H1 (cell line): Measurements from ENCODE around the gene OVCH1. TPM values are rescaled to one million over a fixed set of nuclear protein-coding genes. Genes with fewer than 3 reads are reported as not detected.
A peak's percentile ranks its signal among the peaks of the same experiment; 100 is the strongest.

Source experiments
- CTCF ChIA-PET: fragments of 300-600 bp; sonication (Branson Sonifier 250); formaldehyde crosslinking; loops from one replicate; lab custom pipeline; 2021; ENCODE audit not compliant: partially characterized antibody; lab: Charles Lee
- POLR2A ChIA-PET: fragments of 300-600 bp; sonication (Branson Sonifier 250); formaldehyde crosslinking; loops from one replicate; lab custom pipeline; 2021; ENCODE audit warnings: inconsistent platforms; ENCODE audit not compliant: partially characterized antibody; lab: Charles Lee
- DNase-seq, 2 experiments: peaks; one replicate each; pipeline versions ENCODE4 v3.0.0 to v3.0.0-alpha.2; 2010 to 2022; ENCODE audit warnings: low spot score in 2 of 2, low read depth in 1 of 2, mixed read lengths in 1 of 2
- FAIRE-seq: peaks from 2 replicates; lab custom pipeline; 2011; peaks lifted over from hg19 to GRCh38; lab: Jason Lieb, UNC
- H2AFZ ChIP-seq: 2 replicates; pipeline ENCODE4 v1.8.1; 2012; ENCODE audit warnings: low read length, inconsistent platforms
- H2AK5ac ChIP-seq: 2 replicates; pipeline ENCODE4 v1.6.1; 2013; ENCODE audit warnings: low read depth, low read length
- H2BK120ac ChIP-seq: replicated peaks from 2 replicates; pipeline ENCODE3; 2013; ENCODE audit warnings: low read depth, low read length, inconsistent platforms
- H2BK12ac ChIP-seq: 2 replicates; pipeline ENCODE4 v1.6.1; 2013; ENCODE audit warnings: low read depth, low read length
- H2BK15ac ChIP-seq: 2 replicates; pipeline ENCODE4 v1.6.1; 2013; ENCODE audit warnings: low read length
- H2BK20ac ChIP-seq: 2 replicates; pipeline ENCODE4 v1.6.1; 2013; ENCODE audit warnings: low read length
- H2BK5ac ChIP-seq: 2 replicates; pipeline ENCODE4 v1.6.1; 2013; ENCODE audit warnings: low read depth, low read length
- H3K14ac ChIP-seq: 2 replicates; pipeline ENCODE4 v1.6.1; 2013; ENCODE audit warnings: inconsistent platforms; ENCODE audit not compliant: insufficient read length
- H3K18ac ChIP-seq: 2 replicates; pipeline ENCODE4 v1.6.1; 2013; ENCODE audit warnings: low read length; ENCODE audit errors: extremely low read depth
- H3K23ac ChIP-seq: 2 replicates; pipeline ENCODE4 v1.6.1; 2013; ENCODE audit warnings: inconsistent platforms; ENCODE audit not compliant: insufficient read length
- H3K23me2 ChIP-seq: 2 replicates; pipeline ENCODE4 v1.6.1; 2013; ENCODE audit warnings: low read depth, low read length
- H3K27ac ChIP-seq: 2 replicates; pipeline ENCODE4 v1.6.1; 2011; ENCODE audit warnings: low read depth, low read length, inconsistent platforms
- H3K27me3 ChIP-seq, 4 experiments: replicated peaks in 1 of 4; 1 replicate in 1 of 4; 2 replicates in 3 of 4; pipeline versions ENCODE4 v1.6.1 to v1.8.1; 2011 to 2013; ENCODE audit warnings: low read length in 3 of 4, mild to moderate bottlenecking in 3 of 4, inconsistent platforms in 2 of 4, mixed read lengths in 2 of 4, moderate library complexity in 1 of 4; ENCODE audit not compliant: control insufficient read depth in 3 of 4, insufficient read depth in 3 of 4; ENCODE audit errors: extremely low read depth in 1 of 4
- H3K36me3 ChIP-seq, 4 experiments: 2 replicates each; pipeline versions ENCODE4 v1.6.1 to v1.8.1; 2011 to 2013; ENCODE audit warnings: mild to moderate bottlenecking in 4 of 4, low read length in 3 of 4, moderate library complexity in 2 of 4, control low read depth in 1 of 4, inconsistent platforms in 1 of 4; ENCODE audit not compliant: insufficient read depth in 4 of 4, control insufficient read depth in 2 of 4
- H3K4ac ChIP-seq: replicated peaks from 2 replicates; pipeline ENCODE3; 2013; ENCODE audit warnings: low read length, low read depth, mixed read lengths, inconsistent platforms; ENCODE audit not compliant: insufficient read length
- H3K4me1 ChIP-seq, 4 experiments: replicated peaks in 1 of 4; 1 replicate in 1 of 4; 2 replicates in 3 of 4; pipeline versions ENCODE4 v1.6.1 to v1.8.1; 2011 to 2013; ENCODE audit warnings: low read length in 3 of 4, inconsistent platforms in 2 of 4, mixed read lengths in 1 of 4; ENCODE audit not compliant: insufficient read depth in 4 of 4, control insufficient read depth in 3 of 4
- H3K4me2 ChIP-seq, 2 experiments: 2 replicates each; pipeline versions ENCODE4 v1.6.1 to v1.8.1; 2011 to 2013; ENCODE audit warnings: low read depth in 2 of 2, low read length in 2 of 2, control low read depth in 1 of 2, inconsistent platforms in 1 of 2, mild to moderate bottlenecking in 1 of 2; ENCODE audit not compliant: insufficient read depth in 1 of 2
- H3K4me3 ChIP-seq, 4 experiments: fragments of 200-600, 300-600 bp in 1 of 4; sonication (generic), shearing (Covaris generic), sonication (Bioruptor Twin) in 1 of 4; 2 replicates each; pipeline versions ENCODE4 v1.5.1 to v1.8.1; 2011 to 2016; ENCODE audit warnings: low read length in 4 of 4, low read depth in 3 of 4, control low read depth in 2 of 4, inconsistent platforms in 2 of 4, mild to moderate bottlenecking in 2 of 4, mixed read lengths in 1 of 4, moderate library complexity in 1 of 4; ENCODE audit not compliant: insufficient read depth in 2 of 4; ENCODE audit errors: extremely low read depth in 1 of 4
- H3K56ac ChIP-seq: replicated peaks from 2 replicates; pipeline ENCODE3; 2013; ENCODE audit warnings: low read depth, mild to moderate bottlenecking, mixed read lengths, low read length, inconsistent platforms; ENCODE audit not compliant: insufficient read length
- H3K79me1 ChIP-seq: 2 replicates; pipeline ENCODE4 v1.6.1; 2013; ENCODE audit warnings: low read depth, low read length, control low read depth
- H3K79me2 ChIP-seq, 2 experiments: 2 replicates each; pipeline versions ENCODE4 v1.6.1 to v1.8.1; 2012 to 2013; ENCODE audit warnings: low read length in 2 of 2, mild to moderate bottlenecking in 2 of 2, inconsistent platforms in 1 of 2; ENCODE audit not compliant: insufficient read depth in 2 of 2, control insufficient read depth in 1 of 2
- H3K9ac ChIP-seq, 4 experiments: replicated peaks in 1 of 4; 1 replicate in 1 of 4; 2 replicates in 3 of 4; pipeline versions ENCODE4 v1.6.1 to v1.8.1; 2011 to 2013; ENCODE audit warnings: low read depth in 3 of 4, low read length in 3 of 4, control low read depth in 2 of 4, mild to moderate bottlenecking in 2 of 4, moderate library complexity in 2 of 4, inconsistent platforms in 1 of 4; ENCODE audit errors: extremely low read depth in 1 of 4
- H3K9me3 ChIP-seq, 2 experiments: 2 replicates each; pipeline versions ENCODE4 v1.6.1 to v1.8.1; 2012 to 2013; ENCODE audit warnings: mild to moderate bottlenecking in 2 of 2, moderate library complexity in 2 of 2, control low read depth in 1 of 2, inconsistent platforms in 1 of 2, low read depth in 1 of 2, low read length in 1 of 2, mixed read lengths in 1 of 2; ENCODE audit not compliant: insufficient read depth in 2 of 2
- H4K20me1 ChIP-seq, 2 experiments: replicated peaks in 1 of 2; 2 replicates each; pipeline versions ENCODE3 to v1.8.1; 2011 to 2013; ENCODE audit warnings: inconsistent platforms in 2 of 2, low read length in 2 of 2, mild to moderate bottlenecking in 1 of 2; ENCODE audit not compliant: insufficient read depth in 2 of 2, control insufficient read depth in 1 of 2
- H4K5ac ChIP-seq: 2 replicates; pipeline ENCODE4 v1.6.1; 2013; ENCODE audit warnings: low read length, low read depth, mixed read lengths, inconsistent platforms; ENCODE audit not compliant: insufficient read length
- H4K8ac ChIP-seq: 2 replicates; pipeline ENCODE4 v1.8.0; 2013; ENCODE audit warnings: mild to moderate bottlenecking, moderate library complexity, low read length, inconsistent platforms; ENCODE audit not compliant: insufficient read depth; ENCODE audit errors: extremely low read depth
- H4K91ac ChIP-seq: replicated peaks from 2 replicates; pipeline ENCODE3; 2013; ENCODE audit warnings: low read length, mixed read lengths, inconsistent platforms; ENCODE audit not compliant: insufficient read length
- BCL11A ChIP-seq, 2 experiments: IDR thresholded peaks; one replicate each; pipeline ENCODE4 v1.6.1; 2011; ENCODE audit warnings: low read depth in 2 of 2, low read length in 2 of 2, mild to moderate bottlenecking in 2 of 2
- CEBPB ChIP-seq: IDR thresholded peaks from 2 replicates; pipeline ENCODE4 v1.6.1; 2012; ENCODE audit warnings: low read depth, low read length
- CTBP2 ChIP-seq: IDR thresholded peaks from 2 replicates; pipeline ENCODE4 v1.7.0; 2011; ENCODE audit warnings: borderline replicate concordance, mild to moderate bottlenecking, moderate library complexity, mixed read lengths, low read length; ENCODE audit not compliant: insufficient read depth, insufficient read length
- HDAC2 ChIP-seq, 2 experiments: fragments of 300-600 bp in 1 of 2; sonication (generic) in 1 of 2; IDR thresholded peaks; 2 replicates each; pipeline ENCODE4 v1.6.1; 2011 to 2012; ENCODE audit warnings: low read depth in 2 of 2, low read length in 2 of 2, mild to moderate bottlenecking in 2 of 2, moderate library complexity in 2 of 2, borderline replicate concordance in 1 of 2, inconsistent platforms in 1 of 2
- HDAC6 ChIP-seq: IDR thresholded peaks from one replicate; pipeline ENCODE4 v1.7.1; 2012; ENCODE audit warnings: low read depth, mild to moderate bottlenecking, inconsistent platforms, low read length, moderate library complexity
- JUND ChIP-seq: IDR thresholded peaks from 2 replicates; pipeline ENCODE4 v1.6.1; 2011; ENCODE audit warnings: mild to moderate bottlenecking, improper control_type of control experiment, low read length
- MAFK ChIP-seq: IDR thresholded peaks from 2 replicates; pipeline ENCODE4 v1.6.1; 2012; ENCODE audit warnings: low read depth, mild to moderate bottlenecking, improper control_type of control experiment, low read length
- NRF1 ChIP-seq: IDR thresholded peaks from 2 replicates; pipeline ENCODE4 v1.6.1; 2011; ENCODE audit warnings: mild to moderate bottlenecking, low read depth, low read length, improper control_type of control experiment
- RNF2 ChIP-seq: fragments of 200-900, 300-1000 bp; sonication (generic); IDR thresholded peaks from 2 replicates; pipeline ENCODE4 v1.7.1; 2016; ENCODE audit warnings: borderline replicate concordance, low read depth, mild to moderate bottlenecking, antibody characterized with exemption, low read length; ENCODE audit not compliant: poor library complexity, severe bottlenecking; ENCODE audit errors: missing control alignments
- RXRA ChIP-seq: IDR thresholded peaks from 2 replicates; pipeline ENCODE4 v1.6.1; 2011; ENCODE audit warnings: low read depth, mild to moderate bottlenecking, low read length, moderate library complexity; ENCODE audit not compliant: insufficient read depth
- SP4 ChIP-seq: IDR thresholded peaks from 2 replicates; pipeline ENCODE4 v1.6.1; 2012; ENCODE audit warnings: low read length, inconsistent platforms
- TAF7 ChIP-seq: optimal IDR thresholded peaks from 2 replicates; pipeline ENCODE3; 2011; ENCODE audit warnings: low read depth, mild to moderate bottlenecking, inconsistent platforms, low read length, moderate library complexity, borderline replicate concordance
- TBP ChIP-seq: IDR thresholded peaks from 2 replicates; pipeline ENCODE4 v1.6.1; 2011; ENCODE audit warnings: low read depth, low read length, improper control_type of control experiment
- TEAD4 ChIP-seq: IDR thresholded peaks from 2 replicates; pipeline ENCODE4 v1.6.1; 2012; ENCODE audit warnings: low read depth, low read length, inconsistent platforms, mixed read lengths
- WGBS, 2 experiments: shearing (Covaris generic) in 1 of 2; methylation state at CpG; one replicate each; pipeline versions ENCODE4 v1.1.6 to v1.1.7; 2013 to 2015; ENCODE audit warnings: low lambda C conversion rate in 2 of 2, mixed read lengths in 2 of 2, inconsistent platforms in 1 of 2, low coverage in 1 of 2, missing lambda C conversion rate in 1 of 2; ENCODE audit not compliant: insufficient replicate concordance in 2 of 2, insufficient coverage in 1 of 2, insufficient read length in 1 of 2; ENCODE audit errors: extremely low coverage in 1 of 2, missing lambda C conversion rate in 1 of 2; 5-methylcytosine and 5-hydroxymethylcytosine counted together
- polyA plus RNA-seq, 7 experiments: library from polyadenylated mRNA; depleted of rRNA in 3 of 7; stranded (reverse) in 5 of 7; unstranded in 2 of 7; fragments of >200 nt in 5 of 7; fragments of 200-250 nt in 2 of 7; gene quantifications; 1 replicate in 5 of 7; 2 replicates in 1 of 7; 4 replicates in 1 of 7; pipeline versions ENCODE4 v1.2.1 to v1.2.3, GENCODE V29; 2011 to 2013; ENCODE audit warnings: missing spikeins in 2 of 7, mixed read lengths in 2 of 7
- total RNA-seq: library from RNA; stranded (reverse); fragmentation: NEBNext Ultra II Directional; extraction: Animal tissue kit (Norgen Biotek cat#: 25700); gene quantifications from 2 replicates; pipeline ENCODE4 v1.2.1, GENCODE V29; 2021

Gene OVCH1
- total and polyA plus RNA-seq, 2 of the 8 experiments (the other 6 are each of a cell fraction or from before 2014, with no cell fraction given), result 0.07 TPM; not detected in 1

DNA sequence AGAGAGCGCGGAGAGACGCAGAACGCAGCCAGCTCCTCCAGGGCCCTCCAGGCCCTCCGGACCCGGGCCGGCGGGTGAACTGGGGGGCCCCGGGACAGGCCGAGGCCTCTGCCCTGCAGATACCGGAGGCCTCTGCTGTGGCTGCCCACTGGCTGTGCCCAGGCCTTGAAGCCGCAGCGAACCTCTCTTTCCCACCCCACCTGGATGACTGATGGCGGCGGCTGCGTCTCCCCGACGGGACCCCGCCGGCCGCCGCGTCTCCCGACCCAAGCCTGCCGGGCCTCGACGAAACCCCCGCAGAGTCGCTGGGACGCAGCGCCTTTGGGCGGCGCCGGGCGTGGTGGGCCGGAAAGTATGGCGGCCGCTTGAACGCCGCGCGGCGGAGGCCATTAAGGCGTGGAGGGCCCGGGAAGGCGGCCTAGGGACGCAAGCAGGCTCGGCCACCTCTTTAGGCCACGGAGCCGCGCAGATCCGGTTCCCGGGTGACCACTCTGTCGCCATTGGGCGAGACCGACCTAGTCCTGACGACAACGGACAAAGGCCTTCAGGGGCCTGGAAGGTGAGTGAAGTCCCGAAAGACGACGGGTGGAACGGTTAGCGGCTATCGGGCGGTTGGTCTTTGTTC lies 108.1 kb downstream of the OVCH1 start:
- Histone ChIP-seq H3K4ac (no peak overlapping the region), H3K36me3 (no peaks in the 10 kb centered on the region), H3K18ac (no peak overlapping the region), H2BK12ac (no peak overlapping the region), H4K8ac (peak overlapping the region; percentile 68; the same call in 1 of the 2 replicates), H3K79me1 (no peaks in the 10 kb centered on the region), H3K23ac (no peak overlapping the region), H3K56ac (no peak overlapping the region), H2BK5ac (no peak overlapping the region), H3K4me3 (no peak overlapping the region), H3K27me3 (no peaks in the 10 kb centered on the region), H2AFZ (no peak overlapping the region), H2BK15ac (no peak overlapping the region), H4K5ac (no peak overlapping the region), H3K27ac (no peak overlapping the region), H4K91ac (no peak overlapping the region), H2AK5ac (no peak overlapping the region), H3K4me2 (no peak overlapping the region), H3K79me2 (no peaks in the 10 kb centered on the region), H2BK120ac (no peak overlapping the region), H3K14ac (no peak overlapping the region), H2BK20ac (no peak overlapping the region), H4K20me1 (no peaks in the 10 kb centered on the region), H3K23me2 (no peaks in the 10 kb centered on the region), H3K9ac (no peak overlapping the region), H3K9me3 (no peaks in the 10 kb centered on the region; a peak in 1 of 4 replicates), H3K4me1 (no peaks in the 10 kb centered on the region)
- POLR2A ChIA-PET, result no interaction called here
- DNase-seq, result no peak
- CTCF ChIA-PET, result no interaction called here
- 96% methylated on average over 35 of the region's 65 CpGs; no CpG with 5 or more reads in 1 of the 2 experiments for WGBS, 2 experiments
- no peak for FAIRE-seq
- TF ChIP-seq TAF7 (no peak), HDAC2 (IDR thresholded peaks at IDR 0.05; ENCODE audit: borderline replicate concordance in 1 of 2, low read depth in 2 of 2, low read length in 2 of 2) (no peak), CTBP2 (no peak), NRF1 (no peak), TEAD4 (no peak), CEBPB (no peak), RNF2 (no peak), TBP (no peak), HDAC6 (no peak), BCL11A (IDR thresholded peaks at IDR 0.05; ENCODE audit: low read depth in 2 of 2, low read length in 2 of 2) (no peak), SP4 (no peak), MAFK (no peak), RXRA (no peak), JUND (no peak)
